Activated CD8-positive, alpha-beta memory T cell treated with anti-CD3 and anti-CD28 coated beads for 48 hours (primary cell): ENCODE measurements around the gene MYOZ3.

Experiments
- DNase-seq, 3 experiments: peaks; one replicate each; pipeline ENCODE4 v3.0.0-alpha.2; 2020; ENCODE audit warnings: low read depth in 2 of 3, low spot score in 2 of 3

Gene MYOZ3

GRCh38 chr5:150626853-150627276, 34.2 kb upstream of the MYOZ3 start:
- no peak for DNase-seq

- DNase-seq: no peak
These were observed 33.1 kb upstream of the MYOZ3 start for GRCh38 chr5:150627731-150628545.

GRCh38 chr5:150628936-150629485, 32.0 kb upstream of the MYOZ3 start:
- no peak for DNase-seq

GRCh38 chr5:150630016-150630415, 31.0 kb upstream of the MYOZ3 start:
- DNase-seq: no peak

- no peak for DNase-seq
These were observed 30.4 kb upstream of the MYOZ3 start for GRCh38 chr5:150630461-150631325.

GRCh38 chr5:150631326-150631701, 29.7 kb upstream of the MYOZ3 start:
- DNase-seq: no peak

DNA sequence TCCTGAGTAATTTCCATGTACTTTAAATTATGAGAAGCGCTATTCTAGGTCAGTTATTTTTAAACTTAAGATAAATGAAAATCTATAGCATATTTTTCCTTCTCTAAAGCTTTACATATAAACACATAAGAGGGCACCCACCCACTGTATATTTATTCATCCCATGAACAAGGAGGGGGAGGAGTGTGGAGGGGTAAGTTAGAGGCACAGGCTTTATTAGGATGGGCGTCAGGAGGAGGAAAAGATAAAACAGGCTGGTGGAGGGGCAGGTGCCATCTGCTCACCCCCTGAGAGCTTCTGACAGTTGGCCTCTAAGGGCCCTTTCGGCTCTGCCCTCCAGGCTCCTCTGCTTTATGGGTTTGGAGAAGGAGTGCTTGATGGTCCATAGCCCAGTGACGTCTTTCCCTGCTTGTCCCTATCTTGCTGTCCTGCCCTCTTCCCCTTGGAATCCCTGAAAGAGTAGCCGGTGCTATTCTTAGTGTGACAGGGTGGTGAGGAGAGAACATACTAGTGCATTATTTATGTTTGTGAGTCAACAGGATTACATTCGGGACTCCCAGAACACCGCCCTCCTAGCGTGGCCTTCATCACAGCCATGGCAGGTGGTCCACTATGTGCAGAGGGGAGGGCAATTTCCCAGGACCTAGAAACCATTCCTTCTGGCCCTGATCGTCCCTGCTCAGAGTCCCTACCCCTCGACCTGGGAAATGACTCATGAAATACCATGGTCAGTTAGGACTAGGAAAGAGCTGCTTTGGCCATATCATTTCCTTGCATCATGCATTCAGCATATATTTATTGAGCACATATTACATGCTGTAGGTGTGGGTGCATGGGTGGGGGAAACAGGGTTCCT, 28.5 kb upstream of the MYOZ3 start:
- DNase-seq: no peak

GRCh38 chr5:150633429-150633828, 27.6 kb upstream of the MYOZ3 start:
- no peak for DNase-seq

GRCh38 chr5:150636391-150637244, 24.4 kb upstream of the MYOZ3 start:
- DNase-seq: no peak

DNA sequence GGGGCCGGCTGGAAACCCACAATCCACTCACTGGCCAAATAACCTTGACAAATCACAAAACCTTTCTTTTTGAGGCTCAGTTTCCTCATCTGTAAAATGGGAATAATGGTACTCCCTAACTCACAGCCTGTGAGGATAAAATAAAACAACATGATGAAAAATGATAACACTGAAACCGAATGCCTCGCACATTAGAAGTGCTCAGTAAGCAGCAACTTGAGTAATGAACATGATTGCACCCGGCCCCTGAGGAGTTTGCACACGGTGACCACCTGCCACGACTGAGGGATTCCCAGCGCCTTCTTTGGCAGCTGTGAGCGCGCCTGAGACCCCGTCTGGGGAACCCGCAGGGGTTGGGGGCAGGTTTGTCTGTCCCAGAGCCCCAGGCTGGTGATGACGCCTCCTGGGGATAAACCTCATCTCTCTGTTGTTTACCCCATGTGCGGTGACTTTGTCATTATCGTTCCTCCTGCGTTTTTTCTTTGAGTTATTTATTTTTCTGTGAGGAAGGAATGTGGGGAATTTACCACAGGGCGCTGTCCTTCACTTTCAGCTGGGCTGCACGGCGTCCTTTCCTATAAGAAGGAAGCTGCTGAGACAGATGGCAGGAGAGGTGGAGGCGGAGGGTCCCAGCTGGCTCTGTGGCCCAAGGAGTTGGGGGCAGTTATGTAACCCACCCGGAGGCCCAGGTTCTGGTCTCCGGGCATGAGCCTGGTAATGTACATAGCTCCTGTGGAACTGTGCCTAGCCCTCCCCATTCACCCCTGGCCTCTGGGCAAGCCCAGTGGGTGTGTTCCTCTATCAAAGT, 23.6 kb upstream of the MYOZ3 start:
- no peak for DNase-seq

- no peak for DNase-seq
These were observed 23.0 kb upstream of the MYOZ3 start for GRCh38 chr5:150638053-150638444.

DNA sequence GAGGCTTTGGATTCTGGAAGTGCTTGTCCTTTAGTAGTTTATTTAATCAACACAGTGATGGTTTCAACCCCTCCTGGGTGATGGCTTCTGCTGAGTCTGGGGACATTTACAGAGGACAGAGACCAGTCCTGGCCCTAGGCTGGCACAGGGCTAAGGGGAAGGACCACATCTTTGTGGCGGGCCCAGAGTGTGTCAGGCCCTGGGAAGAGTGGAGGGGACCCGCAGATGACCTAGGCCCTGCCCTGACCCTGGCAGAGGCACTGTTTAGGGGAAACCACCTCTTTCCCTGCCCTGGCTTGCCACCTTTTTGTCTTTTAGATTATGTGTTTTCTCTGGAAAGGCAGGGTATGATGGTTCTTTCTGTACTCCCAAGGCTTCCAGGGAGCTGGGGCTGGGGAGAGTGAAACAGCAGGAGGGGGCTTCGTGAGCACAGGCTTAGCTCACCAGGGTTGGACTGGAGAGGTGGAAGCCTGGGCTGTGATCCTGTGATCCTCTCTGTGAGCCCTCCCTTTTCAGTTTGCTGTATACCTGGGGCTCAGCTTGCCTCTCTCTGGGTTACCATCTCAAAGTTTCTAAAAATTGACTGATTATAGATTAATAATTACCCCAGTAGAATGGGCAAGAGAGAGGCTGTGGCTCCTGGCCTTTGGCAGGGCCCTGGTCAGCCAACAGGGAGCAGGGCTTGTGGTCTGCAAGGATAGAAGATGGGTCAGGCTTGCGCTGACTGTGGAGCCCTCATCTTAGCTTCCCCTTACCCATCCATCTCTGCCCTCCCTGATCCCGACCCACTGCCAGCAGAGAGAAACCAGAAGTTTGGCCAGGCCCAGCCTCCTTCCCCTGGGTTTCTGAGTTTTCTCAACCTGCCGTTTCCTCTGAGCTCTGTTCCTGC, 22.3 kb upstream of the MYOZ3 start:
- DNase-seq: no peak

DNA sequence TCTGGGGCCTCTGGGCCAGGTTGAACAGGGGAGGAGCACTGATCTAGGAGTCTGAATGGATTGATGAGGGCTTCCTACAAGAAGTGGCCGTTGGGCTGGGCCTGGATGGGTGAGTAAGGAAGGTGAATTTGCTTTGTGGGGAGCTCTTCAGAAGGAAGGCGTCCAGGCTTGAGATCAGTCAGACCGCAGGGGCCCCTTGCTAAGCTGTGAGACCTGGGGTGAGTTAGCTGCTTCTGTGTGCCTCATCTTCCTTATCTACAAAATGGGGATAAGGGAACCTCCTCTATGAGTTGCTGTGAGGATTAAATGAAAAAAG, 21.7 kb upstream of the MYOZ3 start:
- no peak for DNase-seq

- no peak for DNase-seq
These were observed 21.3 kb upstream of the MYOZ3 start for GRCh38 chr5:150639751-150640150.

GRCh38 chr5:150640311-150641005, 20.6 kb upstream of the MYOZ3 start, which contains the start of gene SYNPO:
SYNPO (plus strand) TSS chr5:150640660; CDS start chr5:150648276, 7,616 bp downstream.
- no peak for DNase-seq

DNA sequence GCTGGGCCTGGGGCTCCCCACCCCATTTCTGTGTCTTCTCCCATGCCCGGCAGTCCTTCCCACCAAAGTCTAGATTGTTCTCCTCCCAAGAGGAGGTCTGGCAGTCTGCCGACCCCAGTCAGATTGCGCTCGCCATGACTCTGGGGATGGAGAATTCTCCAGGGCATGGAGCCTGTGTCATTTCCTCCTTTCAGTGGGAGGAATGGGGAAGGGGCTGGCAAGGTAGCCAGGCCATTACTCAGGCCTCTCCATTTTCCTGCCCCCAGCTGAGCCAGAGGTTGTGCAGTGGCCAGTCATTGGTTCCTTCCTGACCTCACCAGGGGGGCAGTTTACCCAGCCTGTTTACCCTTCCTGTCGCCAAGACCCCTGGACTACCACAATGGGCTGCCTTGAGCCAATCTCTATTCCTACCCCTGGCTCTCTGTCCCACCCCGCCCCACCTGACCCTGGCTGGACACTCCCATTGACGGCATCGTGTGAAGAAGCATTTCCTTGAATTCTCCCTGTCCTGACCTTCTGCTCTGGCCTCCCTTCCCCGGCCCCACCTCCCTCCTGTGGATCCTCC, 20.0 kb upstream of the MYOZ3 start:
- no peak for DNase-seq

DNA sequence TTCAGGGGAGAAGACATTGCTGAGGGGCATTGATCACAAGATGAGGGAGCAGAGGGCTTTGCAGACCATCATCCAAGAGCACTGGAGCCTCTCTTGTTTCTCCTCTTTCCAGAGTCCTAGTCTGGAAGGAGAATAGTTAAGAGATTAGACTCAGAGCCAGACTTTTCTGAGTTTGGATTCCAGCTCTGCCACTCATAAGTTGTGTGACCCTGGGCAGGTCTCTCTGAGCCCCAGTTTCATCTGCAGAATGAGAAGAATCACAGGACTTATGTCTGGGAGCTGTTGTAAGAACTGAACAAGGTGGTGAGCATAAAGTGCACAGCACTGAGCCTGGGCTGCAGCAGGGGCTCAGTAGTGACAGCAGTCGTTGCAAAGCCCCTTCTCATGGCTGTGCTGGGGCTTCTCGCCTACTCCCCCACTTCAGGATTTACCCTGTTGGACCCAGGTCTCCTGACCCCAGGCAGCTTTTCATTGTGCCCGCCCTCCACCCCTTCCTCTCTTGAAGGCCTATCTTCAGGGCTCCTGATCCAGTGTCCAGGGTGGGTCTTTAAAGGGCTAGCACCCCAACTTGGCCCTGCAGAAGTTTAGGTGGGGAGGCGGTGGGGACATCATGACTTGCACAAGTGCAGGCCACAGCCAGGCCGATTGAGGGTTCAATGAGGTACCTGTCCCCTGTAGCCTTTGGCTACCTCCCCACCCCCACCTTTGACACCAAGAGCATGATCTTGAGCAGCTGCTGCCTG, 19.1 kb upstream of the MYOZ3 start:
- no peak for DNase-seq
